OCI-LY7 (cell line): Measurements from ENCODE around the gene PAK5.

Source experiments
- EZH2phosphoT487 ChIP-seq: fragments of 200-600 bp; sonication (generic); IDR thresholded peaks from 2 replicates; pipeline ENCODE4 v1.6.1; 2018; ENCODE audit warnings: low read depth, borderline replicate concordance, mild to moderate bottlenecking, mixed run types, antibody characterized with exemption, low read length, moderate library complexity, mixed read lengths
- TF ChIP-seq, protein P1 (sequence below): fragments of 200-600 bp; sonication (generic); conservative IDR thresholded peaks from 2 replicates; pipeline ENCODE4 v1.5.1; 2014; ENCODE audit warnings: mild to moderate bottlenecking, antibody characterized with exemption, low read length, moderate library complexity, mixed read lengths

DNA sequence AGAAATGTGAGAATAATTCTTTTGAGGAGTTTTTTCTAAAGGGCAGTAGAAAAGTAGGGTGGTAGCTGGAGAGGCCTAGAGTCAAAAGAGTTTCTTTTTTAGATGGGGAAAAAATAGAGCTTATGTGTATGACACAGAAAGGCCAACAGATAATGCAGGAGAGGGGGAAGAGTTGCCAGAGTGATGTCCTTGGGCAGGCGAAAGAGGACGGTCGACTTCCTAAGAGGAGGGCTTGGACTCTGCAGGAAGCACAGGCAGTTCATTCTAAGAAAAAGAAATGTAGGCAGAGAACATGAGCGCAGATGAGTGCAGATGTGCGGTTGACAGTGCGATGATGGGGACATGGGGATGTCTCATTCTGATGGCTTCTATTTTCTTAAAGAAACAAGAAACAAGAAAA, 68.9 kb downstream of the PAK5 start:
- TF ChIP-seq, protein P1, sequence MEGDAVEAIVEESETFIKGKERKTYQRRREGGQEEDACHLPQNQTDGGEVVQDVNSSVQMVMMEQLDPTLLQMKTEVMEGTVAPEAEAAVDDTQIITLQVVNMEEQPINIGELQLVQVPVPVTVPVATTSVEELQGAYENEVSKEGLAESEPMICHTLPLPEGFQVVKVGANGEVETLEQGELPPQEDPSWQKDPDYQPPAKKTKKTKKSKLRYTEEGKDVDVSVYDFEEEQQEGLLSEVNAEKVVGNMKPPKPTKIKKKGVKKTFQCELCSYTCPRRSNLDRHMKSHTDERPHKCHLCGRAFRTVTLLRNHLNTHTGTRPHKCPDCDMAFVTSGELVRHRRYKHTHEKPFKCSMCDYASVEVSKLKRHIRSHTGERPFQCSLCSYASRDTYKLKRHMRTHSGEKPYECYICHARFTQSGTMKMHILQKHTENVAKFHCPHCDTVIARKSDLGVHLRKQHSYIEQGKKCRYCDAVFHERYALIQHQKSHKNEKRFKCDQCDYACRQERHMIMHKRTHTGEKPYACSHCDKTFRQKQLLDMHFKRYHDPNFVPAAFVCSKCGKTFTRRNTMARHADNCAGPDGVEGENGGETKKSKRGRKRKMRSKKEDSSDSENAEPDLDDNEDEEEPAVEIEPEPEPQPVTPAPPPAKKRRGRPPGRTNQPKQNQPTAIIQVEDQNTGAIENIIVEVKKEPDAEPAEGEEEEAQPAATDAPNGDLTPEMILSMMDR, result no peak
- TF ChIP-seq EZH2phosphoT487, result no peak
